Activated T-helper 17 cell treated with anti-CD3 and anti-CD28 coated beads, Interleukin-2, amount 50 U/mL, for 72 hours (primary cell): Measurements from ENCODE around the gene HS6ST3. TPM values are rescaled to one million over a fixed set of nuclear protein-coding genes. Genes with fewer than 3 reads are reported as not detected.

Experiments
- ATAC-seq: fragments of 150-1000 bp; cut with Tn5 transposase; replicated peaks from 2 replicates; pipeline ENCODE4 v1.10.0; 2021; ENCODE audit warnings: mild to moderate bottlenecking, moderate library complexity
- H3K27ac Mint-ChIP-seq: one replicate; pipeline ENCODE4 v1.8.0; 2022; ENCODE audit warnings: mixed read lengths
- H3K27me3 Mint-ChIP-seq: one replicate; pipeline ENCODE4 v1.8.0; 2022; ENCODE audit warnings: mixed read lengths
- H3K36me3 Mint-ChIP-seq: one replicate; pipeline ENCODE4 v1.8.0; 2022; ENCODE audit warnings: low read depth, mild to moderate bottlenecking, mixed read lengths
- H3K4me1 Mint-ChIP-seq: one replicate; pipeline ENCODE4 v1.8.0; 2022; ENCODE audit warnings: mixed read lengths
- H3K4me3 Mint-ChIP-seq: one replicate; pipeline ENCODE4 v1.8.0; 2022; ENCODE audit warnings: mild to moderate bottlenecking, mixed read lengths
- H3K9me3 Mint-ChIP-seq: one replicate; pipeline ENCODE4 v1.8.0; 2022; ENCODE audit warnings: mixed read lengths
- total RNA-seq, 2 donors: library from RNA; stranded (reverse); gene quantifications; one replicate each; pipeline ENCODE4 v1.2.3, GENCODE V29; 2022

Gene HS6ST3
- total RNA-seq, 2 donors from 2014 or later, result not detected

- no peaks in the 10 kb centered on the region for H3K27me3 Mint-ChIP-seq
- H3K9me3 Mint-ChIP-seq, result no peaks in the 10 kb centered on the region
- H3K4me3 Mint-ChIP-seq, result no peak overlapping the region
Measured at GRCh38 chr13:96202315-96202714, 112.4 kb downstream of the HS6ST3 start.

GRCh38 chr13:96203471-96203870 is 113.6 kb downstream of the HS6ST3 start:
- H3K4me3 Mint-ChIP-seq, result no peak overlapping the region
- no peaks in the 10 kb centered on the region for H3K4me1 Mint-ChIP-seq
- ATAC-seq, result no peak
- H3K9me3 Mint-ChIP-seq, result no peaks in the 10 kb centered on the region
- no peaks in the 10 kb centered on the region for H3K27me3 Mint-ChIP-seq
- no peaks in the 10 kb centered on the region for H3K36me3 Mint-ChIP-seq
- no peak overlapping the region for H3K27ac Mint-ChIP-seq

More at GRCh38 chr13:96202315-96202714, 112.4 kb downstream of the HS6ST3 start:
- no peak overlapping the region for H3K27ac Mint-ChIP-seq
- no peaks in the 10 kb centered on the region for H3K36me3 Mint-ChIP-seq
- no peaks in the 10 kb centered on the region for H3K4me1 Mint-ChIP-seq
- ATAC-seq, result no peak

- H3K4me1 Mint-ChIP-seq, result no peaks in the 10 kb centered on the region
- no peak for ATAC-seq
- no peak overlapping the region for H3K4me3 Mint-ChIP-seq
- no peaks in the 10 kb centered on the region for H3K36me3 Mint-ChIP-seq
- no peak overlapping the region for H3K27ac Mint-ChIP-seq
- H3K9me3 Mint-ChIP-seq, result no peaks in the 10 kb centered on the region
- no peaks in the 10 kb centered on the region for H3K27me3 Mint-ChIP-seq
Measured at GRCh38 chr13:96214824-96215445, 125.0 kb downstream of the HS6ST3 start.

- no peak for ATAC-seq
- no peaks in the 10 kb centered on the region for H3K9me3 Mint-ChIP-seq
- H3K27me3 Mint-ChIP-seq, result no peaks in the 10 kb centered on the region
- H3K4me3 Mint-ChIP-seq, result no peak overlapping the region
- no peaks in the 10 kb centered on the region for H3K4me1 Mint-ChIP-seq
- H3K36me3 Mint-ChIP-seq, result no peaks in the 10 kb centered on the region
- no peak overlapping the region for H3K27ac Mint-ChIP-seq
Measured at GRCh38 chr13:96216543-96216942, 126.6 kb downstream of the HS6ST3 start.

GRCh38 chr13:96218475-96218874 is 128.6 kb downstream of the HS6ST3 start:
- Mint-ChIP-seq H3K4me1 (no peaks in the 10 kb centered on the region), H3K9me3 (no peaks in the 10 kb centered on the region), H3K27ac (no peak overlapping the region), H3K36me3 (no peaks in the 10 kb centered on the region), H3K4me3 (no peak overlapping the region), H3K27me3 (no peaks in the 10 kb centered on the region)
- ATAC-seq, result no peak

- Mint-ChIP-seq H3K9me3 (no peaks in the 10 kb centered on the region), H3K27me3 (no peaks in the 10 kb centered on the region), H3K36me3 (no peaks in the 10 kb centered on the region), H3K4me3 (no peak overlapping the region), H3K27ac (no peak overlapping the region), H3K4me1 (no peaks in the 10 kb centered on the region)
- no peak for ATAC-seq
Measured at GRCh38 chr13:96221471-96221870, 131.6 kb downstream of the HS6ST3 start.

- H3K4me3 Mint-ChIP-seq, result no peak overlapping the region
- no peaks in the 10 kb centered on the region for H3K4me1 Mint-ChIP-seq
Measured at GRCh38 chr13:96223231-96223630, 133.3 kb downstream of the HS6ST3 start.

GRCh38 chr13:96229356-96229755 is 139.4 kb downstream of the HS6ST3 start:
- Mint-ChIP-seq H3K36me3 (no peaks in the 10 kb centered on the region), H3K27ac (no peak overlapping the region), H3K27me3 (no peaks in the 10 kb centered on the region), H3K4me1 (no peaks in the 10 kb centered on the region), H3K9me3 (no peaks in the 10 kb centered on the region), H3K4me3 (no peak overlapping the region)
- ATAC-seq, result no peak

More at GRCh38 chr13:96223231-96223630, 133.3 kb downstream of the HS6ST3 start:
- H3K27me3 Mint-ChIP-seq, result no peaks in the 10 kb centered on the region
- H3K9me3 Mint-ChIP-seq, result no peaks in the 10 kb centered on the region
- no peak for ATAC-seq
- H3K36me3 Mint-ChIP-seq, result no peaks in the 10 kb centered on the region
- H3K27ac Mint-ChIP-seq, result no peak overlapping the region

- Mint-ChIP-seq H3K9me3 (no peaks in the 10 kb centered on the region), H3K4me3 (no peak overlapping the region), H3K36me3 (no peaks in the 10 kb centered on the region), H3K4me1 (no peaks in the 10 kb centered on the region), H3K27me3 (no peaks in the 10 kb centered on the region), H3K27ac (no peak overlapping the region)
- no peak for ATAC-seq
Measured at GRCh38 chr13:96238241-96238640, 148.3 kb downstream of the HS6ST3 start.

- no peaks in the 10 kb centered on the region for H3K27me3 Mint-ChIP-seq
- no peaks in the 10 kb centered on the region for H3K4me1 Mint-ChIP-seq
- no peak overlapping the region for H3K4me3 Mint-ChIP-seq
- H3K36me3 Mint-ChIP-seq, result no peaks in the 10 kb centered on the region
- no peak overlapping the region for H3K27ac Mint-ChIP-seq
- H3K9me3 Mint-ChIP-seq, result no peaks in the 10 kb centered on the region
- ATAC-seq, result no peak
Measured at GRCh38 chr13:96238861-96239260, 149.0 kb downstream of the HS6ST3 start.

- no peak overlapping the region for H3K4me3 Mint-ChIP-seq
- H3K27me3 Mint-ChIP-seq, result no peaks in the 10 kb centered on the region
- no peaks in the 10 kb centered on the region for H3K9me3 Mint-ChIP-seq
- ATAC-seq, result no peak
- H3K36me3 Mint-ChIP-seq, result no peaks in the 10 kb centered on the region
- H3K27ac Mint-ChIP-seq, result no peak overlapping the region
- no peaks in the 10 kb centered on the region for H3K4me1 Mint-ChIP-seq
Measured at GRCh38 chr13:96243376-96243775, 153.5 kb downstream of the HS6ST3 start.

- Mint-ChIP-seq H3K27ac (no peak overlapping the region), H3K4me1 (no peaks in the 10 kb centered on the region), H3K9me3 (peaks cover 6% of the 10 kb centered on the region), H3K27me3 (no peaks in the 10 kb centered on the region), H3K4me3 (no peak overlapping the region), H3K36me3 (no peaks in the 10 kb centered on the region)
- ATAC-seq, result no peak
Measured at GRCh38 chr13:96248103-96248502, 158.2 kb downstream of the HS6ST3 start.

GRCh38 chr13:96248996-96249395 is 159.1 kb downstream of the HS6ST3 start:
- Mint-ChIP-seq H3K9me3 (peaks cover 6% of the 10 kb centered on the region), H3K27me3 (no peaks in the 10 kb centered on the region), H3K27ac (no peak overlapping the region), H3K36me3 (no peaks in the 10 kb centered on the region), H3K4me1 (no peaks in the 10 kb centered on the region), H3K4me3 (no peak overlapping the region)
- ATAC-seq, result no peak

GRCh38 chr13:96252903-96253302 is 163.0 kb downstream of the HS6ST3 start:
- Mint-ChIP-seq H3K27ac (no peak overlapping the region), H3K27me3 (no peaks in the 10 kb centered on the region), H3K36me3 (no peaks in the 10 kb centered on the region), H3K4me1 (no peaks in the 10 kb centered on the region), H3K9me3 (peaks cover 6% of the 10 kb centered on the region), H3K4me3 (no peak overlapping the region)
- ATAC-seq, result no peak

GRCh38 chr13:96273196-96273595 is 183.3 kb downstream of the HS6ST3 start:
- H3K9me3 Mint-ChIP-seq, result peaks cover 3% of the 10 kb centered on the region
- no peaks in the 10 kb centered on the region for H3K27me3 Mint-ChIP-seq
- H3K4me1 Mint-ChIP-seq, result no peaks in the 10 kb centered on the region
- H3K4me3 Mint-ChIP-seq, result no peak overlapping the region
- no peak overlapping the region for H3K27ac Mint-ChIP-seq
- H3K36me3 Mint-ChIP-seq, result no peaks in the 10 kb centered on the region
- ATAC-seq, result no peak

- peaks cover 3% of the 10 kb centered on the region for H3K9me3 Mint-ChIP-seq
- ATAC-seq, result no peak
- no peak overlapping the region for H3K27ac Mint-ChIP-seq
- no peak overlapping the region for H3K4me3 Mint-ChIP-seq
- no peaks in the 10 kb centered on the region for H3K36me3 Mint-ChIP-seq
- no peaks in the 10 kb centered on the region for H3K27me3 Mint-ChIP-seq
- no peaks in the 10 kb centered on the region for H3K4me1 Mint-ChIP-seq
Measured at GRCh38 chr13:96274046-96274445, 184.1 kb downstream of the HS6ST3 start.
